ENCODE measurements around the gene MAML3. TPM values are rescaled to one million over a fixed set of nuclear protein-coding genes. Genes with fewer than 3 reads are reported as not detected.

MAML3 gene
- total and polyA plus RNA-seq, 2 experiments from 2014 or later, result 1.7 to 6.5 TPM

DNA sequence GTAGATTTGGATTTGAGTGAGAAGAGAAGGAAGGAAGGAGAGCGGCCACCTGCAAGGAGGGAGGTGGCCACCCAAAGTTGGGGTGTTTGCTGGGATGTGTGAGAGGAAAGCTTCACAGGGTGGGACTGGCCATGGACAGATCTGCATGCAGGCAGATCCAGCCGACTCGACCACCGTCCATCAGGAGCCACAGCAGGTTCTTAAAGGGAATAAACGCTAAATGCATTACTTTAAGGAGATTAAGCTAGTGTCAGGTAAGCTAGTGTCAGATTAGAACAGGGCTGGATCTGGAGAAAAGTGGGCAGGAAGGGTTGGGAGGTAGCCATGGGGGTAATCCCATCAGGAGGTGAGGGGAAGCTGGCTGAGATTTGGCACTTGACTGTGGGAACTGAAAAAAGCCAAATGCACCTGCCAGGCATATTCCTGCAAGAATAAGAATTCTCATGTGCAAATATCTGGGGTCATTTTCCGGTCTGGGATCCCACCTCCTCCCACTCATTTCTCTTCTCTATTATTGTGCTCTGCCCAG, 408.8 kb downstream of the MAML3 start:
- Histone ChIP-seq H3K9me2 (ENCODE audit: insufficient read depth) (no peaks in the 10 kb centered on the region), H3K36me3 (ENCODE audit: insufficient read depth) (no peaks in the 10 kb centered on the region), H3K4me1 (ENCODE audit: insufficient read depth) (peaks cover 8% of the 10 kb centered on the region; the same call in 1 of the 2 replicates), H3K27me3 (ENCODE audit: insufficient read depth) (no peaks in the 10 kb centered on the region), H3F3A (replicated peaks; ENCODE audit: low read depth) (no peaks in the 10 kb centered on the region), H3K27ac (ENCODE audit: low read depth) (no peak overlapping the region), H3K79me2 (replicated peaks; ENCODE audit: insufficient read depth) (no peaks in the 10 kb centered on the region), H3K4me3 (no peak overlapping the region), H4K20me1 (replicated peaks; ENCODE audit: insufficient read depth) (no peaks in the 10 kb centered on the region), H2AFZ (no peak overlapping the region), H3K4me2 (no peak overlapping the region)
- no peaks in the 10 kb centered on the region for H3K36me3 Mint-ChIP-seq (ENCODE audit: low read depth)
- no peak overlapping the region for H3K4me3 Mint-ChIP-seq
- ATAC-seq, result no peak
- H3K9me3 Mint-ChIP-seq, result no peaks in the 10 kb centered on the region
- peaks cover 6% of the 10 kb centered on the region for H3K27me3 Mint-ChIP-seq (ENCODE audit: insufficient read depth, low read depth, poor library complexity)
- H3K4me1 Mint-ChIP-seq, result peaks cover 14% of the 10 kb centered on the region
- TF ChIP-seq CREB1 (CRISPR knock-in tag; IDR thresholded peaks at IDR 0.05; ENCODE audit: low read depth), result no peak
- TF ChIP-seq POLR2AphosphoS5 (IDR thresholded peaks at IDR 0.05; ENCODE audit: low read depth), result no peak
- TF ChIP-seq ZNF114 (CRISPR knock-in tag; IDR thresholded peaks at IDR 0.05), result no peak
- TF ChIP-seq, protein P1, sequence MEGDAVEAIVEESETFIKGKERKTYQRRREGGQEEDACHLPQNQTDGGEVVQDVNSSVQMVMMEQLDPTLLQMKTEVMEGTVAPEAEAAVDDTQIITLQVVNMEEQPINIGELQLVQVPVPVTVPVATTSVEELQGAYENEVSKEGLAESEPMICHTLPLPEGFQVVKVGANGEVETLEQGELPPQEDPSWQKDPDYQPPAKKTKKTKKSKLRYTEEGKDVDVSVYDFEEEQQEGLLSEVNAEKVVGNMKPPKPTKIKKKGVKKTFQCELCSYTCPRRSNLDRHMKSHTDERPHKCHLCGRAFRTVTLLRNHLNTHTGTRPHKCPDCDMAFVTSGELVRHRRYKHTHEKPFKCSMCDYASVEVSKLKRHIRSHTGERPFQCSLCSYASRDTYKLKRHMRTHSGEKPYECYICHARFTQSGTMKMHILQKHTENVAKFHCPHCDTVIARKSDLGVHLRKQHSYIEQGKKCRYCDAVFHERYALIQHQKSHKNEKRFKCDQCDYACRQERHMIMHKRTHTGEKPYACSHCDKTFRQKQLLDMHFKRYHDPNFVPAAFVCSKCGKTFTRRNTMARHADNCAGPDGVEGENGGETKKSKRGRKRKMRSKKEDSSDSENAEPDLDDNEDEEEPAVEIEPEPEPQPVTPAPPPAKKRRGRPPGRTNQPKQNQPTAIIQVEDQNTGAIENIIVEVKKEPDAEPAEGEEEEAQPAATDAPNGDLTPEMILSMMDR (conservative IDR thresholded peaks at IDR 0.05; ENCODE audit: low read depth in 2 of 2), result no peak
- TF ChIP-seq, protein P2, sequence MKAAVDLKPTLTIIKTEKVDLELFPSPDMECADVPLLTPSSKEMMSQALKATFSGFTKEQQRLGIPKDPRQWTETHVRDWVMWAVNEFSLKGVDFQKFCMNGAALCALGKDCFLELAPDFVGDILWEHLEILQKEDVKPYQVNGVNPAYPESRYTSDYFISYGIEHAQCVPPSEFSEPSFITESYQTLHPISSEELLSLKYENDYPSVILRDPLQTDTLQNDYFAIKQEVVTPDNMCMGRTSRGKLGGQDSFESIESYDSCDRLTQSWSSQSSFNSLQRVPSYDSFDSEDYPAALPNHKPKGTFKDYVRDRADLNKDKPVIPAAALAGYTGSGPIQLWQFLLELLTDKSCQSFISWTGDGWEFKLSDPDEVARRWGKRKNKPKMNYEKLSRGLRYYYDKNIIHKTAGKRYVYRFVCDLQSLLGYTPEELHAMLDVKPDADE (IDR thresholded peaks at IDR 0.05), result no peak
- TF ChIP-seq, protein P3, sequence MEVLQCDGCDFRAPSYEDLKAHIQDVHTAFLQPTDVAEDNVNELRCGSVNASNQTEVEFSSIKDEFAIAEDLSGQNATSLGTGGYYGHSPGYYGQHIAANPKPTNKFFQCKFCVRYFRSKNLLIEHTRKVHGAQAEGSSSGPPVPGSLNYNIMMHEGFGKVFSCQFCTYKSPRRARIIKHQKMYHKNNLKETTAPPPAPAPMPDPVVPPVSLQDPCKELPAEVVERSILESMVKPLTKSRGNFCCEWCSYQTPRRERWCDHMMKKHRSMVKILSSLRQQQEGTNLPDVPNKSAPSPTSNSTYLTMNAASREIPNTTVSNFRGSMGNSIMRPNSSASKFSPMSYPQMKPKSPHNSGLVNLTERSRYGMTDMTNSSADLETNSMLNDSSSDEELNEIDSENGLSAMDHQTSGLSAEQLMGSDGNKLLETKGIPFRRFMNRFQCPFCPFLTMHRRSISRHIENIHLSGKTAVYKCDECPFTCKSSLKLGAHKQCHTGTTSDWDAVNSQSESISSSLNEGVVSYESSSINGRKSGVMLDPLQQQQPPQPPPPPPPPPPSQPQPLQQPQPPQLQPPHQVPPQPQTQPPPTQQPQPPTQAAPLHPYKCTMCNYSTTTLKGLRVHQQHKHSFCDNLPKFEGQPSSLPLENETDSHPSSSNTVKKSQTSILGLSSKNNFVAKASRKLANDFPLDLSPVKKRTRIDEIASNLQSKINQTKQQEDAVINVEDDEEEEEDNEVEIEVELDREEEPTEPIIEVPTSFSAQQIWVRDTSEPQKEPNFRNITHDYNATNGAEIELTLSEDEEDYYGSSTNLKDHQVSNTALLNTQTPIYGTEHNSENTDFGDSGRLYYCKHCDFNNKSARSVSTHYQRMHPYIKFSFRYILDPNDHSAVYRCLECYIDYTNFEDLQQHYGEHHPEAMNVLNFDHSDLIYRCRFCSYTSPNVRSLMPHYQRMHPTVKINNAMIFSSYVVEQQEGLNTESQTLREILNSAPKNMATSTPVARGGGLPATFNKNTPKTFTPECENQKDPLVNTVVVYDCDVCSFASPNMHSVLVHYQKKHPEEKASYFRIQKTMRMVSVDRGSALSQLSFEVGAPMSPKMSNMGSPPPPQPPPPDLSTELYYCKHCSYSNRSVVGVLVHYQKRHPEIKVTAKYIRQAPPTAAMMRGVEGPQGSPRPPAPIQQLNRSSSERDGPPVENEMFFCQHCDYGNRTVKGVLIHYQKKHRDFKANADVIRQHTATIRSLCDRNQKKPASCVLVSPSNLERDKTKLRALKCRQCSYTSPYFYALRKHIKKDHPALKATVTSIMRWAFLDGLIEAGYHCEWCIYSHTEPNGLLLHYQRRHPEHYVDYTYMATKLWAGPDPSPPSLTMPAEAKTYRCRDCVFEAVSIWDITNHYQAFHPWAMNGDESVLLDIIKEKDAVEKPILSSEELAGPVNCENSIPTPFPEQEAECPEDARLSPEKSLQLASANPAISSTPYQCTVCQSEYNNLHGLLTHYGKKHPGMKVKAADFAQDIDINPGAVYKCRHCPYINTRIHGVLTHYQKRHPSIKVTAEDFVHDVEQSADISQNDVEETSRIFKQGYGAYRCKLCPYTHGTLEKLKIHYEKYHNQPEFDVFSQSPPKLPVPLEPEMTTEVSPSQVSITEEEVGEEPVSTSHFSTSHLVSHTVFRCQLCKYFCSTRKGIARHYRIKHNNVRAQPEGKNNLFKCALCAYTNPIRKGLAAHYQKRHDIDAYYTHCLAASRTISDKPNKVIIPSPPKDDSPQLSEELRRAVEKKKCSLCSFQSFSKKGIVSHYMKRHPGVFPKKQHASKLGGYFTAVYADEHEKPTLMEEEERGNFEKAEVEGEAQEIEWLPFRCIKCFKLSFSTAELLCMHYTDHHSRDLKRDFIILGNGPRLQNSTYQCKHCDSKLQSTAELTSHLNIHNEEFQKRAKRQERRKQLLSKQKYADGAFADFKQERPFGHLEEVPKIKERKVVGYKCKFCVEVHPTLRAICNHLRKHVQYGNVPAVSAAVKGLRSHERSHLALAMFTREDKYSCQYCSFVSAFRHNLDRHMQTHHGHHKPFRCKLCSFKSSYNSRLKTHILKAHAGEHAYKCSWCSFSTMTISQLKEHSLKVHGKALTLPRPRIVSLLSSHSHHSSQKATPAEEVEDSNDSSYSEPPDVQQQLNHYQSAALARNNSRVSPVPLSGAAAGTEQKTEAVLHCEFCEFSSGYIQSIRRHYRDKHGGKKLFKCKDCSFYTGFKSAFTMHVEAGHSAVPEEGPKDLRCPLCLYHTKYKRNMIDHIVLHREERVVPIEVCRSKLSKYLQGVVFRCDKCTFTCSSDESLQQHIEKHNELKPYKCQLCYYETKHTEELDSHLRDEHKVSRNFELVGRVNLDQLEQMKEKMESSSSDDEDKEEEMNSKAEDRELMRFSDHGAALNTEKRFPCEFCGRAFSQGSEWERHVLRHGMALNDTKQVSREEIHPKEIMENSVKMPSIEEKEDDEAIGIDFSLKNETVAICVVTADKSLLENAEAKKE (CRISPR knock-in tag; IDR thresholded peaks at IDR 0.05), result no peak
- no peak for TF ChIP-seq NANOG (IDR thresholded peaks at IDR 0.05; ENCODE audit: borderline replicate concordance)
- TF ChIP-seq ZNF331 (CRISPR knock-in tag; IDR thresholded peaks at IDR 0.05; ENCODE audit: low read depth), result no peak
- TF ChIP-seq, protein P4, sequence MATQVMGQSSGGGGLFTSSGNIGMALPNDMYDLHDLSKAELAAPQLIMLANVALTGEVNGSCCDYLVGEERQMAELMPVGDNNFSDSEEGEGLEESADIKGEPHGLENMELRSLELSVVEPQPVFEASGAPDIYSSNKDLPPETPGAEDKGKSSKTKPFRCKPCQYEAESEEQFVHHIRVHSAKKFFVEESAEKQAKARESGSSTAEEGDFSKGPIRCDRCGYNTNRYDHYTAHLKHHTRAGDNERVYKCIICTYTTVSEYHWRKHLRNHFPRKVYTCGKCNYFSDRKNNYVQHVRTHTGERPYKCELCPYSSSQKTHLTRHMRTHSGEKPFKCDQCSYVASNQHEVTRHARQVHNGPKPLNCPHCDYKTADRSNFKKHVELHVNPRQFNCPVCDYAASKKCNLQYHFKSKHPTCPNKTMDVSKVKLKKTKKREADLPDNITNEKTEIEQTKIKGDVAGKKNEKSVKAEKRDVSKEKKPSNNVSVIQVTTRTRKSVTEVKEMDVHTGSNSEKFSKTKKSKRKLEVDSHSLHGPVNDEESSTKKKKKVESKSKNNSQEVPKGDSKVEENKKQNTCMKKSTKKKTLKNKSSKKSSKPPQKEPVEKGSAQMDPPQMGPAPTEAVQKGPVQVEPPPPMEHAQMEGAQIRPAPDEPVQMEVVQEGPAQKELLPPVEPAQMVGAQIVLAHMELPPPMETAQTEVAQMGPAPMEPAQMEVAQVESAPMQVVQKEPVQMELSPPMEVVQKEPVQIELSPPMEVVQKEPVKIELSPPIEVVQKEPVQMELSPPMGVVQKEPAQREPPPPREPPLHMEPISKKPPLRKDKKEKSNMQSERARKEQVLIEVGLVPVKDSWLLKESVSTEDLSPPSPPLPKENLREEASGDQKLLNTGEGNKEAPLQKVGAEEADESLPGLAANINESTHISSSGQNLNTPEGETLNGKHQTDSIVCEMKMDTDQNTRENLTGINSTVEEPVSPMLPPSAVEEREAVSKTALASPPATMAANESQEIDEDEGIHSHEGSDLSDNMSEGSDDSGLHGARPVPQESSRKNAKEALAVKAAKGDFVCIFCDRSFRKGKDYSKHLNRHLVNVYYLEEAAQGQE (IDR thresholded peaks at IDR 0.05; ENCODE audit: unreplicated experiment), result no peak
- TF ChIP-seq EZH2 (IDR thresholded peaks at IDR 0.05; ENCODE audit: low read depth, unreplicated experiment), result no peak
- TF ChIP-seq STAT1 (IDR thresholded peaks at IDR 0.05; ENCODE audit: unreplicated experiment), result no peak
- TF ChIP-seq JUNB (IDR thresholded peaks at IDR 0.05; ENCODE audit: unreplicated experiment), result no peak
- no peak for TF ChIP-seq EZH2phosphoT487 (IDR thresholded peaks at IDR 0.05; ENCODE audit: unreplicated experiment)
- H3K27ac Mint-ChIP-seq, result no peak overlapping the region; the same call in 1 of the 2 replicates
- DNase-seq (ENCODE audit: low spot score), result no peak
